ENCODE measurements around the gene PALS2. TPM values are rescaled to one million over a fixed set of nuclear protein-coding genes. Genes with fewer than 3 reads are reported as not detected.

PALS2 gene
- total RNA-seq, 1 donor from 2014 or later = 51.8 TPM

DNA sequence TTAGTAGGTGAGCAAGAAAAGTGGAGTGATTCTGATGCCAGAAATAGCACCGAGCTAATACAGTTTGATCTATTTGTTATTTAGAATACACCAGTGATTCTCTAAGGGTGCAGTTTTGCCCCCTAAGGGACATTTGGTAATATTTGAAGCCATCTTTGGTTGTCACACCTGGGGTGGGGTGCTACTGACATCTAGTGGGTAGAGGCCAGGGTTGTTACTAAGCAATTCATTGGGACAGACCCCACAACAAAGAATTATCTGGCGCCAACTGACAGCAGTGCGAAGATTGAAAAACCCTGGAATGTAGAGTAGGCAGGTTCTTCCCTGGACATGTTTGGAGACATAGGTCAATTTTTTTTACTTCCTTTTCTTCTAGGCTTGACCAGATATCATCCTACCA lies 14.6 kb downstream of the PALS2 start:
- no peak overlapping the region for H3K27ac Mint-ChIP-seq
- peaks cover 85% of the 10 kb centered on the region for H3K79me2 ChIP-seq (ENCODE audit: low read depth)

DNA sequence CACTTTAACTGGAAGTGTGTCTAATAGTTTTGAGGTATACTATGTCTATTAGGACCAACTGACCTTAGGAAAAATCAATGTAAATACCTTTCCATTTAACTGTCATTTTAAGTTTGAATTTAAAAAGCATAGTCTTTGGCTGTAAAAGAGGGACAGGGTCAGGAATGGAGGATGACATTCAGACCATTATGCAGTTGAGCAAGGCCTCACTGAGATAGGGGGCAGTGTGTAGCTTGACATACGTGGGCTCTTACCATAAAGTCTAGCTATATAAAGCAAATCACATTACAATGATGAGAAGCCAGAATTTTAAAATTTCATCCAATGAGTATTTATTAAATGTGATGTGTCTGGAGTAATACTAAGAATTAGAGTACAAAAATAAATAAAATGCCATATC lies 17.9 kb downstream of the PALS2 start:
- Histone ChIP-seq H3K4me2 (no peak overlapping the region), H4K20me1 (ENCODE audit: low read depth) (no peaks in the 10 kb centered on the region), H3K27me3 (no peaks in the 10 kb centered on the region), H3K9ac (no peak overlapping the region), H2AFZ (replicated peaks) (no peak overlapping the region), H3K4me3 (no peak overlapping the region), H3K36me3 (no peaks in the 10 kb centered on the region), H3K4me1 (no peaks in the 10 kb centered on the region), H3F3A (ENCODE audit: low read depth) (no peaks in the 10 kb centered on the region), H3K79me2 (ENCODE audit: low read depth) (peaks cover 95% of the 10 kb centered on the region), H3K9me3 (ENCODE audit: low read depth) (no peaks in the 10 kb centered on the region), H3K27ac (no peak overlapping the region)
- H3K9me3 Mint-ChIP-seq = no peaks in the 10 kb centered on the region
- peaks cover 14% of the 10 kb centered on the region for H3K36me3 Mint-ChIP-seq
- H3K4me1 Mint-ChIP-seq = no peaks in the 10 kb centered on the region
- no peak overlapping the region for H3K4me3 Mint-ChIP-seq
- no peak overlapping the region for H3K27ac Mint-ChIP-seq
- TF ChIP-seq EZH2 (IDR thresholded peaks at IDR 0.05) (no peak), EZH2phosphoT487 (IDR thresholded peaks at IDR 0.05) (no peak)
- TF ChIP-seq, protein P1, sequence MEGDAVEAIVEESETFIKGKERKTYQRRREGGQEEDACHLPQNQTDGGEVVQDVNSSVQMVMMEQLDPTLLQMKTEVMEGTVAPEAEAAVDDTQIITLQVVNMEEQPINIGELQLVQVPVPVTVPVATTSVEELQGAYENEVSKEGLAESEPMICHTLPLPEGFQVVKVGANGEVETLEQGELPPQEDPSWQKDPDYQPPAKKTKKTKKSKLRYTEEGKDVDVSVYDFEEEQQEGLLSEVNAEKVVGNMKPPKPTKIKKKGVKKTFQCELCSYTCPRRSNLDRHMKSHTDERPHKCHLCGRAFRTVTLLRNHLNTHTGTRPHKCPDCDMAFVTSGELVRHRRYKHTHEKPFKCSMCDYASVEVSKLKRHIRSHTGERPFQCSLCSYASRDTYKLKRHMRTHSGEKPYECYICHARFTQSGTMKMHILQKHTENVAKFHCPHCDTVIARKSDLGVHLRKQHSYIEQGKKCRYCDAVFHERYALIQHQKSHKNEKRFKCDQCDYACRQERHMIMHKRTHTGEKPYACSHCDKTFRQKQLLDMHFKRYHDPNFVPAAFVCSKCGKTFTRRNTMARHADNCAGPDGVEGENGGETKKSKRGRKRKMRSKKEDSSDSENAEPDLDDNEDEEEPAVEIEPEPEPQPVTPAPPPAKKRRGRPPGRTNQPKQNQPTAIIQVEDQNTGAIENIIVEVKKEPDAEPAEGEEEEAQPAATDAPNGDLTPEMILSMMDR (IDR thresholded peaks at IDR 0.05) = peak; percentile 40
- peak; percentile 10 for DNase-seq (ENCODE audit: low spot score)
- no peaks in the 10 kb centered on the region for H3K27me3 Mint-ChIP-seq (ENCODE audit: insufficient read depth, low read depth)

More for the DNA sequence above, 14.6 kb downstream of the PALS2 start:
- Histone ChIP-seq H3K9me3 (ENCODE audit: low read depth) (no peaks in the 10 kb centered on the region), H4K20me1 (ENCODE audit: low read depth) (no peaks in the 10 kb centered on the region), H3K4me2 (no peak overlapping the region), H3K27me3 (no peaks in the 10 kb centered on the region), H2AFZ (replicated peaks) (no peak overlapping the region), H3K9ac (no peak overlapping the region), H3K27ac (no peak overlapping the region), H3K4me1 (no peaks in the 10 kb centered on the region), H3K4me3 (no peak overlapping the region), H3K36me3 (no peaks in the 10 kb centered on the region), H3F3A (ENCODE audit: low read depth) (no peaks in the 10 kb centered on the region)
- no peaks in the 10 kb centered on the region for H3K4me1 Mint-ChIP-seq
- peaks cover 3% of the 10 kb centered on the region for H3K9me3 Mint-ChIP-seq
- DNase-seq (ENCODE audit: low spot score) = peak; percentile 70
- no peak overlapping the region for H3K4me3 Mint-ChIP-seq
- peaks cover 2% of the 10 kb centered on the region for H3K27me3 Mint-ChIP-seq (ENCODE audit: insufficient read depth, low read depth)
- H3K36me3 Mint-ChIP-seq = peaks cover 10% of the 10 kb centered on the region
- no peak for TF ChIP-seq EZH2 (IDR thresholded peaks at IDR 0.05)
- TF ChIP-seq, protein P1 (IDR thresholded peaks at IDR 0.05) = peak; percentile 71

DNA sequence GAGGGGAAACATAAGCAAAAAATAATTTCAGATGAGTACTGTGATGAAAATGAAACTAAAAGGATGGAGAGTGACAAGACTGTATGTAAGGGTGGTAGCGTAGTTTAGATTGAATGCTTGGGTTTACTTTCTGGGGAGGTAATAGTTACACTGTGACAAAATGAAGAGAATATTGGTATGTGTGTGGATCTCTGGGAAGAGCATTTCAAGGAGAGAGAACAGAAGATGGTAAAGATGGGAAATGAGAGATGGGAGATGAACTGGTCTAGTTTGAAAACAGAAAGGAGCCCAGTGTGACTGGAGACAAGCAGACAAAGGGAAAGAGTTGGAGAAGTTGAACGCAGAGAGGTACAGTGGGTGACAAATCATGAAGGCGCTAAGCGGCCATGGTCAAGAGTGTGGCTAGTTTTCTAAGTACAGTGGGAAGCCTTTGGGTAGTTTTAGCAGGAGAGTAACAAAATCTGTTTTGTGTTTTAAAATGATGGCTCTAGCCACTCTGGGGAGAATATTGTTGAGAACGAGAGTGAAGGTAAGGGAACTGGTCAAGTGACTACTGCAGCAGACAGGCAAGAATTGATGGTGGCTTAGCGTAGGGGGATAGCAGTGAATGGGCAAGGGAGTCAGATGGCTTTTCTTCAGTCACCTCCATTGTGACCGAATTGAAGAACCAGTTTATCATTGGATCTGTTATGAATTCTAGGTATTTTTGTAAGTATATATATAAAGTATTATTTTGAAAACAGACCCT lies 22.6 kb downstream of the PALS2 start:
- H3K9me3 Mint-ChIP-seq = peaks cover 6% of the 10 kb centered on the region
- no peak for TF ChIP-seq EZH2 (IDR thresholded peaks at IDR 0.05)
- no peak for TF ChIP-seq EZH2phosphoT487 (IDR thresholded peaks at IDR 0.05)
- TF ChIP-seq, protein P1 (IDR thresholded peaks at IDR 0.05) = no peak
- Histone ChIP-seq H4K20me1 (ENCODE audit: low read depth) (no peaks in the 10 kb centered on the region), H3F3A (ENCODE audit: low read depth) (no peaks in the 10 kb centered on the region), H2AFZ (replicated peaks) (no peak overlapping the region), H3K27ac (no peak overlapping the region), H3K79me2 (ENCODE audit: low read depth) (peaks cover 96% of the 10 kb centered on the region), H3K27me3 (no peaks in the 10 kb centered on the region), H3K4me3 (no peak overlapping the region), H3K4me1 (no peaks in the 10 kb centered on the region), H3K9ac (no peak overlapping the region), H3K4me2 (no peak overlapping the region), H3K36me3 (no peaks in the 10 kb centered on the region), H3K9me3 (ENCODE audit: low read depth) (no peaks in the 10 kb centered on the region)
- no peak for DNase-seq (ENCODE audit: low spot score)
- no peak overlapping the region for H3K4me3 Mint-ChIP-seq
- H3K4me1 Mint-ChIP-seq = no peaks in the 10 kb centered on the region
- no peaks in the 10 kb centered on the region for H3K27me3 Mint-ChIP-seq (ENCODE audit: insufficient read depth, low read depth)
- peaks cover 10% of the 10 kb centered on the region for H3K36me3 Mint-ChIP-seq
- H3K27ac Mint-ChIP-seq = no peak overlapping the region
